DND-41 (cell line): ENCODE measurements around the gene IL17RD.

Experiments used
- EZH2 ChIP-seq: IDR thresholded peaks from 3 replicates; pipeline ENCODE4 v1.6.1; 2012; ENCODE audit warnings: borderline replicate concordance, low read depth, mild to moderate bottlenecking, moderate library complexity, low read length, inconsistent platforms; ENCODE audit not compliant: severe bottlenecking
- TF ChIP-seq, protein P1 (sequence below): IDR thresholded peaks from 2 replicates; pipeline ENCODE4 v1.5.1; 2012; ENCODE audit warnings: borderline replicate concordance, low read length, moderate library complexity, mild to moderate bottlenecking; ENCODE audit not compliant: poor library complexity, severe bottlenecking; ENCODE audit errors: extremely low read depth

DNA sequence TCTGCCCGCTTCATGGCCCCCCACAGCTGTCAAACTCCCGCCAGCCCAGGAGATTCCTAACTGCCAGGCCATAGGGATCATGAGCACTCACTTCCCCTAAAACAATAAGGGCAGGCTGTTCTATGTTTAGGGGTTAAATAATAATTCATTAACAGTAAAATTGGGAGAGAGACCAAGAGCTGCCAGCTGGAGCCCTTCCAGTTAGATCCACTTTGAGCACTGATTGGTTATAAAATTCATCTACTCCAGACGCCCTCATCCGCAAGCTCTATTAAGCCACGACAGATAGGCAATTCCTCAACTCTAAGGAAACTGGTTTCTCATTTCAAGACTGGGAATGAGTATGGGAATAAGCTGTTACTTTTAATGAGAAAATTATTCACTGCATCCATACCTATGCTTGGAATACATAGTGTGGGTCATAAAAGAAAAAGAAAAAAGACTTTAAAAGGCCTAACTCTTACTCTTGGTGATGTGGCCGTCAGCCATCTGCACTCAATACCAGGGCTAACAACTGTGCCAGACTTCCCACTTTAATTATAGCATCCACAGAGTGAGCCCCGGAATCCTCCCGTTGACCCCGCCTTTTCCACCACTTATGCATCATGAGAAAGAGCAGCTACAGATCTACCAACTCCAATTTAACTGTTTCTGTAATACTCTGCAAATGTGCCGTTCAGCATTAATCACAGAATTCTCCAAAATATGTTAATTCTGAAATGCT lies 44.5 kb downstream of the IL17RD start:
- TF ChIP-seq, protein P1, sequence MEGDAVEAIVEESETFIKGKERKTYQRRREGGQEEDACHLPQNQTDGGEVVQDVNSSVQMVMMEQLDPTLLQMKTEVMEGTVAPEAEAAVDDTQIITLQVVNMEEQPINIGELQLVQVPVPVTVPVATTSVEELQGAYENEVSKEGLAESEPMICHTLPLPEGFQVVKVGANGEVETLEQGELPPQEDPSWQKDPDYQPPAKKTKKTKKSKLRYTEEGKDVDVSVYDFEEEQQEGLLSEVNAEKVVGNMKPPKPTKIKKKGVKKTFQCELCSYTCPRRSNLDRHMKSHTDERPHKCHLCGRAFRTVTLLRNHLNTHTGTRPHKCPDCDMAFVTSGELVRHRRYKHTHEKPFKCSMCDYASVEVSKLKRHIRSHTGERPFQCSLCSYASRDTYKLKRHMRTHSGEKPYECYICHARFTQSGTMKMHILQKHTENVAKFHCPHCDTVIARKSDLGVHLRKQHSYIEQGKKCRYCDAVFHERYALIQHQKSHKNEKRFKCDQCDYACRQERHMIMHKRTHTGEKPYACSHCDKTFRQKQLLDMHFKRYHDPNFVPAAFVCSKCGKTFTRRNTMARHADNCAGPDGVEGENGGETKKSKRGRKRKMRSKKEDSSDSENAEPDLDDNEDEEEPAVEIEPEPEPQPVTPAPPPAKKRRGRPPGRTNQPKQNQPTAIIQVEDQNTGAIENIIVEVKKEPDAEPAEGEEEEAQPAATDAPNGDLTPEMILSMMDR, result no peak
- no peak for TF ChIP-seq EZH2
